ENCODE measurements around the gene GUK1.

DNA sequence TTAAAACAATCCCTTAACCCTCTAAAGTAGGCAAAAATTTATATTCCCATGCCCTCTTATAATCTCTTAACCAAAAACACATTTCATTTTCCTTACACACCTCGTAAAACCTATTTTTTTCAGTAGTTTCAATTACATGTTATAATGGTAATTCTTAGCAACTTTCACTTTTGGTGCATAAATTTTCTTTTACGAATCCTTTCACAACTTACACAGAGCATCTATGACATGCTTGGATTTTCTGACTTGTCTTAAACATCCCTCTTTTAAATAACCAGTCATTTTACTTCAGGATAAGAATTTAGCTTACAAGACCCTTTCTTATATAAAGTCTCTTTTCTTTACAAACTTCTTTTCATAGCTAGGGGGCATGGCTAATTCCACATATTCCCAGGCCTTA is 22.0 kb upstream of the GUK1 start:
- TF ChIP-seq, protein P1, sequence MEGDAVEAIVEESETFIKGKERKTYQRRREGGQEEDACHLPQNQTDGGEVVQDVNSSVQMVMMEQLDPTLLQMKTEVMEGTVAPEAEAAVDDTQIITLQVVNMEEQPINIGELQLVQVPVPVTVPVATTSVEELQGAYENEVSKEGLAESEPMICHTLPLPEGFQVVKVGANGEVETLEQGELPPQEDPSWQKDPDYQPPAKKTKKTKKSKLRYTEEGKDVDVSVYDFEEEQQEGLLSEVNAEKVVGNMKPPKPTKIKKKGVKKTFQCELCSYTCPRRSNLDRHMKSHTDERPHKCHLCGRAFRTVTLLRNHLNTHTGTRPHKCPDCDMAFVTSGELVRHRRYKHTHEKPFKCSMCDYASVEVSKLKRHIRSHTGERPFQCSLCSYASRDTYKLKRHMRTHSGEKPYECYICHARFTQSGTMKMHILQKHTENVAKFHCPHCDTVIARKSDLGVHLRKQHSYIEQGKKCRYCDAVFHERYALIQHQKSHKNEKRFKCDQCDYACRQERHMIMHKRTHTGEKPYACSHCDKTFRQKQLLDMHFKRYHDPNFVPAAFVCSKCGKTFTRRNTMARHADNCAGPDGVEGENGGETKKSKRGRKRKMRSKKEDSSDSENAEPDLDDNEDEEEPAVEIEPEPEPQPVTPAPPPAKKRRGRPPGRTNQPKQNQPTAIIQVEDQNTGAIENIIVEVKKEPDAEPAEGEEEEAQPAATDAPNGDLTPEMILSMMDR (IDR thresholded peaks at IDR 0.05), result no peak
- TF ChIP-seq POLR2AphosphoS5 (IDR thresholded peaks at IDR 0.05; ENCODE audit: insufficient read depth in 1 of 2, low read depth in 1 of 2), result no peak

Data from vagina (tissue), 2 donors.